A673 (cell line): ENCODE results near the gene PAPOLB.

ENCODE experiments used
- CTCF ChIP-seq: fragments of 300-800, 200-600 bp; sonication (generic); conservative IDR thresholded peaks from 2 replicates; pipeline ENCODE4 v1.5.1; 2017; ENCODE audit warnings: low read depth, mild to moderate bottlenecking, antibody characterized with exemption, low read length, moderate library complexity, mixed read lengths
- EZH2 ChIP-seq: fragments of 200-600 bp; sonication (generic); IDR thresholded peaks from 2 replicates; pipeline ENCODE4 v1.6.1; 2017; ENCODE audit warnings: borderline replicate concordance, low read depth, mild to moderate bottlenecking, mixed read lengths, antibody characterized with exemption, low read length; ENCODE audit not compliant: poor library complexity, severe bottlenecking

- no peak for TF ChIP-seq CTCF
- no peak for TF ChIP-seq EZH2
Measured at GRCh38 chr7:4876586-4876985, 14.8 kb upstream of the PAPOLB start.
